LNCaP clone FGC (cell line): Measurements from ENCODE around the gene IFT25.

Experiments used
- DNase-seq: peaks from one replicate; pipeline ENCODE4 v3.0.0-alpha.2; 2011; ENCODE audit warnings: low read depth
- H3K4me3 ChIP-seq: 2 replicates; pipeline ENCODE4 v1.5.1; 2011; ENCODE audit warnings: mild to moderate bottlenecking, low read depth, low read length, control low read depth
- CTCF ChIP-seq: IDR thresholded peaks from 2 replicates; pipeline ENCODE4 v1.5.1; 2012; ENCODE audit warnings: mild to moderate bottlenecking; ENCODE audit not compliant: control insufficient read depth, insufficient read depth; ENCODE audit errors: extremely low read depth

IFT25 gene

GRCh38 chr1:53906121-53906520 is 39.4 kb downstream of the IFT25 start:
- no peak for DNase-seq
- H3K4me3 ChIP-seq = no peak overlapping the region
- TF ChIP-seq CTCF = no peak

- TF ChIP-seq CTCF = no peak
- no peak for DNase-seq
- no peak overlapping the region for H3K4me3 ChIP-seq
These were observed 40.0 kb downstream of the IFT25 start for GRCh38 chr1:53905509-53905908.

DNA sequence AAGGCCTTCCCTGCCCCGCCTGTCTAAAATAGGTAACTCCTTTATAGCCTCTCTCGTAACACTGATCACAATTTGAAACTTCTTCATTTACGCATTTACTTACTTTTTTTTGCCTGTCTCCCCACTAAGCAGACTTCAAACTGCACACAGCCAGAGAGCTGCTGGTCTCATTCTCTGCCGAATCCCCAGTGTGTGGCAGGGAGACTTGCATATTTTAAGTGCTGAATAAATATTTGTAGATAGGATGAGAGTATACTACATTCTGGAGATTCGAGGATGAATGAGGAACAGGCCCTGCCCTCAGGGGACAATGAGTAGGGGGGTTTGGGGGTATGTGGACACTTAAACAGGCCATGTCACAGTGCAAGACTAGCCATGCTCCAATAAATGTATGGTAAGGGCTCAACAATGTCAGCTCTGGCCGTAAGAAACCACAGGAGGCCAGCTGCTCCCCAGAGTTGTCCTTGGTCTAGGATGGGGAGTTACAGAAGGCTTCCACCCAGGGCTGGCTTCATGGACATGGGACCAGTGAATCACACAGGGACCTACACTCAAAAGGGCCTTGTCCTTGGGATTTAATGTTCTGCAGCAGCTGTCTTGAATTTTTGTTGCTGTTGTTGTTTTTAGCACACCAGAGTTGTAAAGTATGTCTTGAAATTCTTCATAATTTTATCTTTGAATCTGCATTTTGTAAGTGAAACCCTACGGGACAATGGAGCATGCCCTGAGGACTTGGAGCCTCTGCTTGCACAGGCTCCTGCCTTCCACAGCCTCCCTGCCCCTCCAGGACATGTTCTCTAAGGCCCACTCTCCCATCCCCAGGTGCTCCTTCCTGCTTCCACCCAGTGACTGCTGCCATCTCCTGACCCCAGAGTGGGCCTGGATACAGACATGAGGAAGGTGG is 43.0 kb downstream of the IFT25 start:
- DNase-seq = no peak
- TF ChIP-seq CTCF = no peak
- no peak overlapping the region for H3K4me3 ChIP-seq

DNA sequence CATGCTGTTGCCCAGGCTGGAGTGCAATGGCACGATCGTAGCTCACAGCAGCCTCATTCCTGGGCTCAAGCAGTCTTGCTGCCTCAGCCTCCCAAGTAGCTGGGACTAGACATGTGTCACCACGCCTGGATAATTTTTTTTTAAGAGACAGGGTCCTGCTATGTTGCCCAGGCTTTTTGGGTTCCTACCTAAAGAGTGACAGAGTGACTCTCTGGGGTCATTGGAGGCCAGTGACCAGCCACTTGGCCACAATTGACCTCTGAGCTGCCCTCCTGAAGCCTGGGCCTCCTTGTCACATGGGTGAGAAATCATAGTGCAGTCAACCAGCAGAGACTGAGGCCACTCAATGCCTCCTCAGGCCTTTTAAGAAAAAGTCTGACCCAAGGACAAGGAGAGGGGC is 45.8 kb downstream of the IFT25 start:
- no peak for DNase-seq
- no peak for TF ChIP-seq CTCF
- no peak overlapping the region for H3K4me3 ChIP-seq

DNA sequence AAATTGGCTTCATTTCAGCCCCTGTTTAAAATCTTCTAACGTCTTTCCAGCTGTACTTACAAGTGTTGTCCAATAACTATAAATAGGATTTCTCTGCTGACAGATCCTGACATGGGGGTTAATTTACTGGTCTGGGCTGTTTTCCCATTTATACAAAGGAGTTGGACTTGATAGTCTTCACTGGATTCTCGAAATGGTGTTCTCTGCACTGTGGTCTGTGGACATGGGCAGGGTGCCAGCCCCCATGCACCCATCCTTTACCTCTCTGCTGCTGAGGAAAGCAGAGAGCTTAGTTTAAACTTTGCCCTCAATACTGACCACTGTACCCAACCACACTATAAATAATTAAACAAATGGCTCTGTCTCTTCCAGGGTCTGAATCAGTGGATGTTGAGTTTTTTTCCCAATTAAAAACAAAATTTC is 46.3 kb downstream of the IFT25 start:
- 0 out of 2 replicates have a peak, but pooled peaks have one; percentile 1 for TF ChIP-seq CTCF
- H3K4me3 ChIP-seq = no peak overlapping the region
- DNase-seq = peak; percentile 87

DNA sequence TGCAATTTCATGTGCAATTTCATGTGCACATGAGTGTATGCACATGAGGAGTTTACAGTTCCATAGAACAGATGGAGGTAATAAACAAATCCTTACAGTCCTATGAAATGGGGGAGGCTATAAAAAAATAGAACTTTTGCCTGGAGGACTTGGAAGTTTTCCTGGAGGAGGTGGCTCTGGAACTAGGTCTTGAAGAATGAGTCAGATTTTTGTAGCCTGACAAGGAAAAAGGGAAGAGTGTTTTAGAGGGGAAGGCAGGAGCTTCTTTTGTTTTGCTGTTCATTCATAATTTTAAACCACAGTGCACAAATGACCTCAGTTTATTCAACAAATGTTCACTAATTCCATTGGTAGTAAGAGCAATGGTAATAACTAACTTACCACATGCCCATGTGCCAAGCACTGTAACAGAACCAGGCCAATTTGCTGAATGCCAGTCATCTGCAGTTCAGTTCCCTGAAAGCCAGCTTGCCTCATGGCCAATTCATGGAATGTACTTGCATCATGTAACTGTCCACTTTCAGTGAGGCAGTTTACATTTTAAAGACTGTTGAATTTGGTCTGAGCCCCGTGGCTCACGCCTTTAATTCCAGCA is 48.8 kb downstream of the IFT25 start:
- no peak for TF ChIP-seq CTCF
- H3K4me3 ChIP-seq = no peak overlapping the region
- DNase-seq = peak; percentile 73
